ENCODE data around the gene ERCC1. TPM values are rescaled to one million over a fixed set of nuclear protein-coding genes. Genes with fewer than 3 reads are reported as not detected.

Gene ERCC1
- total RNA-seq, 1 experiment from 2014 or later, result 43.7 TPM

GRCh38 chr19:45376045-45376724 is 47.5 kb downstream of the ERCC1 start (continued):
- TF ChIP-seq FOXJ3 (CRISPR knock-in tag; IDR thresholded peaks at IDR 0.05; ENCODE audit: borderline replicate concordance) (no peak), NR2C2 (CRISPR knock-in tag; IDR thresholded peaks at IDR 0.05) (no peak), MXD4 (CRISPR knock-in tag; IDR thresholded peaks at IDR 0.05; ENCODE audit: borderline replicate concordance) (no peak), STAT6 (CRISPR knock-in tag; conservative IDR thresholded peaks at IDR 0.05; ENCODE audit: low read depth) (no peak), TEAD1 (CRISPR knock-in tag; IDR thresholded peaks at IDR 0.05) (peak; percentile 99), SMAD4 (CRISPR knock-in tag; IDR thresholded peaks at IDR 0.05) (no peak), ATF6 (CRISPR knock-in tag; IDR thresholded peaks at IDR 0.05) (no peak), ERG (CRISPR knock-in tag; IDR thresholded peaks at IDR 0.05) (no peak)

GRCh38 chr19:45370410-45371204 is 53.1 kb downstream of the ERCC1 start, which contains the start of gene ERCC2:
Gene ERCC2, minus strand, starts transcription at chr19:45370573. Its CDS starts 33 bp downstream, at chr19:45370540.
- CTCF ChIA-PET, result interaction anchor here (0.6 to 2.6 kb wide), 10 partner anchors 25 to 115 kb away, joined by 3 to 14 read pairs (median 6); no protein-coding TSS in a partner anchor
- H3K9me3 Mint-ChIP-seq, result no peaks in the 10 kb centered on the region
- ATAC-seq, result peak; percentile 97

More at GRCh38 chr19:45370410-45371204, 53.1 kb downstream of the ERCC1 start, which contains the start of gene ERCC2:
- Mint-ChIP-seq H3K36me3 (peaks cover 16% of the 10 kb centered on the region), H3K27ac (peak within 1 kb of the TSS; percentile 100), H3K4me3 (peak within 1 kb of the TSS; percentile 90), H3K4me1 (peaks cover 17% of the 10 kb centered on the region), H3K27me3 (ENCODE audit: low read depth) (no peaks in the 10 kb centered on the region)
- peak; percentile 100 for DNase-seq (ENCODE audit: low spot score)
- POLR2A ChIA-PET, result interaction anchor here (1.5 kb wide), 1 partner anchor 33 kb away, joined by 5 read pairs; no protein-coding TSS in a partner anchor
- TF ChIP-seq FOXK1 (CRISPR knock-in tag; IDR thresholded peaks at IDR 0.05) (0 out of 2 replicates have a peak, but pooled peaks have one; percentile 54), SP1 (CRISPR knock-in tag; conservative IDR thresholded peaks at IDR 0.05) (peak; percentile 65; the same call in 1 of the 2 replicates), ZNF512 (CRISPR knock-in tag; IDR thresholded peaks at IDR 0.05; ENCODE audit: borderline replicate concordance) (no peak), NFYB (CRISPR knock-in tag; conservative IDR thresholded peaks at IDR 0.05; ENCODE audit: low read depth) (peak; percentile 98), FOXP1 (CRISPR knock-in tag; IDR thresholded peaks at IDR 0.05; ENCODE audit: borderline replicate concordance) (no peak)

All from WTC11 (cell line).